Kidney (tissue), 14 donors: ENCODE results near the gene GRIK2. TPM values are rescaled to one million over a fixed set of nuclear protein-coding genes. Genes with fewer than 3 reads are reported as not detected.

Experiments
- DNase-seq, 5 donors: peaks; one replicate each; pipeline ENCODE4 v3.0.0-alpha.2; 2013 to 2020
- FAIRE-seq: peaks from 2 replicates; lab custom pipeline; 2012; peaks lifted over from hg19 to GRCh38; lab: Jason Lieb, UNC
- H3K27ac ChIP-seq, 2 donors: one replicate each; pipeline ENCODE4 v1.7.0; 2013; ENCODE audit warnings: low read depth in 2 of 2, low read length in 2 of 2, inconsistent platforms in 1 of 2
- H3K27me3 ChIP-seq: one replicate; pipeline ENCODE4 v1.7.1; 2013; ENCODE audit warnings: low read length, inconsistent platforms; ENCODE audit not compliant: control insufficient read depth, insufficient read depth
- H3K36me3 ChIP-seq, 3 donors: one replicate each; pipeline versions ENCODE4 v1.7.0 to v1.7.1; 2013; ENCODE audit warnings: low read length in 3 of 3, control low read depth in 1 of 3, inconsistent platforms in 1 of 3; ENCODE audit not compliant: insufficient read depth in 3 of 3, control insufficient read depth in 2 of 3
- H3K4me1 ChIP-seq, 3 donors: one replicate each; pipeline versions ENCODE4 v1.7.0 to v1.7.1; 2013; ENCODE audit warnings: low read length in 3 of 3, inconsistent platforms in 1 of 3, low read depth in 1 of 3; ENCODE audit not compliant: control insufficient read depth in 2 of 3, insufficient read depth in 2 of 3
- H3K4me3 ChIP-seq, 3 donors: one replicate each; pipeline versions ENCODE4 v1.7.0 to v1.8.1; 2013; ENCODE audit warnings: low read length in 3 of 3, control low read depth in 1 of 3, inconsistent platforms in 1 of 3
- H3K9ac ChIP-seq, 3 donors: one replicate each; pipeline versions ENCODE4 v1.7.0 to v1.7.1; 2013; ENCODE audit warnings: low read length in 3 of 3, control low read depth in 1 of 3, inconsistent platforms in 1 of 3
- H3K9me3 ChIP-seq, 3 donors: one replicate each; pipeline versions ENCODE4 v1.7.0 to v1.7.1; 2013; ENCODE audit warnings: low read length in 3 of 3, control low read depth in 1 of 3, inconsistent platforms in 1 of 3; ENCODE audit not compliant: control insufficient read depth in 2 of 3, insufficient read depth in 1 of 3
- CTCF ChIP-seq: IDR thresholded peaks from 3 replicates; pipeline ENCODE4 v1.5.1; 2012; ENCODE audit warnings: mild to moderate bottlenecking, moderate library complexity, borderline replicate concordance; ENCODE audit not compliant: insufficient read depth; ENCODE audit errors: extremely low read depth
- intact Hi-C: fragments of 100-400 bp; cut with DNase I; formaldehyde crosslinking; loops from one replicate; pipeline ENCODE4 v1.11.1; 2022
- polyA plus RNA-seq: library from polyadenylated mRNA; stranded (reverse); fragments of 350-450 nt; fragmentation: Illumina TruSeq; extraction: RNeasy Lipid Tissue Mini Kit (QIAGEN cat#74804); gene quantifications from one replicate; pipeline ENCODE4 v1.2.3, GENCODE V29; 2014; ENCODE audit warnings: low read depth, low replicate concordance; ENCODE audit not compliant: insufficient read depth
- total RNA-seq: library from RNA; stranded (reverse); fragmentation: NEBNext Ultra II Directional; extraction: Animal tissue kit (Norgen Biotek cat#: 25700); gene quantifications from one replicate; pipeline ENCODE4 v1.2.1, GENCODE V29; 2021
- donor health status: control.
- donor health status: control.
- donor health status: control.
- donor health status: control.
- donor health status: control.
- donor health status: DM: yes; HTN: yes; CAD: no.
- donor health status: Normal renal cell carcinoma (clear cell type).

GRIK2 gene
- total and polyA plus RNA-seq, 2 donors from 2014 or later: 0.82 to 1.4 TPM

- DNase-seq: no peak
- TF ChIP-seq CTCF: no peak
- Histone ChIP-seq H3K9ac (no peak overlapping the region), H3K4me3 (no peak overlapping the region), H3K4me1 (no peaks in the 10 kb centered on the region), H3K27me3 (no peaks in the 10 kb centered on the region), H3K36me3 (no peaks in the 10 kb centered on the region), H3K9me3 (no peaks in the 10 kb centered on the region), H3K27ac (no peak overlapping the region)
- intact Hi-C loops: no loop called here
- FAIRE-seq: no peak
Measured at GRCh38 chr6:102022803-102023202, 629.3 kb downstream of the GRIK2 start.

- H3K4me3 ChIP-seq: no peak overlapping the region
- H3K9ac ChIP-seq: no peak overlapping the region
- no peak for FAIRE-seq
- intact Hi-C loops: no loop called here
- H3K27ac ChIP-seq: no peak overlapping the region
- H3K9me3 ChIP-seq: no peaks in the 10 kb centered on the region
- H3K27me3 ChIP-seq: no peaks in the 10 kb centered on the region
- no peaks in the 10 kb centered on the region for H3K4me1 ChIP-seq
- no peak for TF ChIP-seq CTCF
- no peaks in the 10 kb centered on the region for H3K36me3 ChIP-seq
- no peak for DNase-seq
Measured at GRCh38 chr6:102023977-102024657, 630.6 kb downstream of the GRIK2 start.

DNA sequence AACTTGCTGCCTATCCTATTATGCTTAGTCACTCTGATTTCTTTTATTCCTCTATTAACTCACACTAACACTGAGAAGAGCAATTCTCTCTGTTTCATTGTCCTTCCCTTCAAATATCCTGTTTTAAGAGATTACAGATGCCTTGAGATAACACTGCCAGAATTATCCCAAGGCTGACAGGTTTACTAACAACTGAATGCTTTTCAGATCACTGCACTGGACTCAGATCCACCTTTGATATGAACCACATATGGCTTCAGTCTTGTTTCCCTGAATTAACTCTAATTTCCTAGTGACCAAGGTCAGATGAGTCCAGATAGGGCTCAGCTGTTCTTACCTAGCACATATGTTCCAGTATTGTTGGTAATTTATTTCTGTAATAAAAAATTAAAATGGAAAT, 633.1 kb downstream of the GRIK2 start:
- Histone ChIP-seq H3K4me1 (no peaks in the 10 kb centered on the region), H3K27ac (no peak overlapping the region), H3K9me3 (no peaks in the 10 kb centered on the region), H3K27me3 (no peaks in the 10 kb centered on the region), H3K4me3 (no peak overlapping the region), H3K9ac (no peak overlapping the region), H3K36me3 (no peaks in the 10 kb centered on the region)
- TF ChIP-seq CTCF: no peak
- DNase-seq (no peak), FAIRE-seq (no peak)
- intact Hi-C loops: no loop called here

DNA sequence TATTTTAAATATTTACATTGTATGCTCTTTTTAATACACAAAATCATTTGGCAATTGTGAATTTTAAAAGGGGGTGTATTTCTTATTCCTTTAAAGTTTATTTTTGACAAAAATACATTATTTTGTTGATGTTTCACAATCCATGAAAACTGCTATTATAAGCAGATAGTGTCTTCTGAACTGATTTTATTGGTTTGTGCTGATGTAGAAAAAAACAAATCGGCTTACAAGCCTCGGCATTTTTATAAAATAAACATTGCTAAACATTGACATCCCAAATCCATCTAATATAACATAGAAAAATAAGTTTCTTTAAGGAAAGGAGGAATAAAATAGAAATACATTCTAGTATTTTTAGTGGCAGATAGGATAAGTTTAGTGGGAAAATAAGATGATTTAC, 634.7 kb downstream of the GRIK2 start:
- TF ChIP-seq CTCF: no peak
- no peak overlapping the region for H3K27ac ChIP-seq
- intact Hi-C loops: no loop called here

More for the DNA sequence above, 634.7 kb downstream of the GRIK2 start:
- peak; percentile 41 for FAIRE-seq
- H3K4me1 ChIP-seq: no peaks in the 10 kb centered on the region
- no peaks in the 10 kb centered on the region for H3K27me3 ChIP-seq
- DNase-seq: no peak
- no peak overlapping the region for H3K4me3 ChIP-seq
- H3K36me3 ChIP-seq: no peaks in the 10 kb centered on the region
- no peaks in the 10 kb centered on the region for H3K9me3 ChIP-seq
- no peak overlapping the region for H3K9ac ChIP-seq
